Measurements from ENCODE around the gene KCTD20. TPM values are rescaled to one million over a fixed set of nuclear protein-coding genes. Genes with fewer than 3 reads are reported as not detected.
"Not testable (repeated sequence)": the region's sequence is repeated elsewhere in the genome, so short reads cannot be mapped to it uniquely, and the experiment has no call there.

KCTD20 gene
- total and polyA plus RNA-seq, 9 of the 15 experiments (the other 6 are each of a cell fraction or from before 2014, with no cell fraction given), result 28.9 to 160 (median 70.6) TPM

- DNase-seq (ENCODE audit: extremely low read depth in 1 of 4, low spot score in 3 of 4); H2AFZ ChIP-seq (ENCODE audit: low read depth, low read length); FAIRE-seq; POLR2A ChIA-PET; H3K9me3 ChIP-seq (replicated peaks; ENCODE audit: control insufficient read depth, insufficient read depth, low read depth, low read length); H3K27ac ChIP-seq (ENCODE audit: extremely low read depth, low read depth, low read length); H3K4me2 ChIP-seq (ENCODE audit: insufficient read depth, low read length); H3K4me3 ChIP-seq; H3K4me1 ChIP-seq (replicated peaks in 1 of 2; ENCODE audit: control insufficient read depth in 2 of 2, insufficient read depth in 2 of 2, low read length in 2 of 2); H3K9me1 ChIP-seq (ENCODE audit: control insufficient read depth, insufficient read depth, low read length); H3K27me3 ChIP-seq (ENCODE audit: control insufficient read depth in 2 of 2, insufficient read depth in 2 of 2, low read length in 2 of 2); ATAC-seq; BruUV-seq (replicated peaks); intact Hi-C loops (cut with micrococcal nuclease); CTCF ChIA-PET (ENCODE audit: low intra/inter-chr PET ratio); H3K79me2 ChIP-seq (ENCODE audit: control insufficient read depth, insufficient read depth, low read length); H3K9ac ChIP-seq (ENCODE audit: insufficient read depth in 1 of 2, low read depth in 2 of 2, low read length in 2 of 2); in situ Hi-C loops (cut with MboI): not testable (repeated sequence)
- WGBS (ENCODE audit: insufficient coverage, low coverage, missing lambda C conversion rate), result 98% methylated on average over 5 of the region's 5 CpGs
- Histone ChIP-seq H3K36me3 (ENCODE audit: control insufficient read depth, insufficient read depth, low read length) (peaks cover 89% of the 10 kb centered on the region), H4K20me1 (replicated peaks; ENCODE audit: control insufficient read depth, insufficient read depth, low read length) (peaks cover 10% of the 10 kb centered on the region)
Measured at GRCh38 chr6:36483326-36483725, 40.5 kb downstream of the KCTD20 start.

- WGBS (ENCODE audit: insufficient coverage, low coverage, missing lambda C conversion rate), result 96% methylated on average over 5 of the region's 5 CpGs
- intact Hi-C loops (cut with micrococcal nuclease), result no loop called here
- Histone ChIP-seq H3K36me3 (ENCODE audit: control insufficient read depth, insufficient read depth, low read length) (peaks cover 89% of the 10 kb centered on the region), H3K4me1 (replicated peaks in 1 of 2; ENCODE audit: control insufficient read depth in 2 of 2, insufficient read depth in 2 of 2, low read length in 2 of 2) (no peaks in the 10 kb centered on the region), H3K27me3 (ENCODE audit: control insufficient read depth in 2 of 2, insufficient read depth in 2 of 2, low read length in 2 of 2) (no peaks in the 10 kb centered on the region), H3K79me2 (ENCODE audit: control insufficient read depth, insufficient read depth, low read length) (no peaks in the 10 kb centered on the region), H3K4me3 (no peak overlapping the region), H3K4me2 (ENCODE audit: insufficient read depth, low read length) (no peak overlapping the region), H4K20me1 (replicated peaks; ENCODE audit: control insufficient read depth, insufficient read depth, low read length) (no peaks in the 10 kb centered on the region), H3K9me3 (replicated peaks; ENCODE audit: control insufficient read depth, insufficient read depth, low read depth, low read length) (no peaks in the 10 kb centered on the region), H3K27ac (ENCODE audit: extremely low read depth, low read depth, low read length) (no peak overlapping the region), H3K9me1 (ENCODE audit: control insufficient read depth, insufficient read depth, low read length) (peaks cover 2% of the 10 kb centered on the region), H2AFZ (ENCODE audit: low read depth, low read length) (no peak overlapping the region), H3K9ac (ENCODE audit: insufficient read depth in 1 of 2, low read depth in 2 of 2, low read length in 2 of 2) (no peak overlapping the region)
- BruUV-seq (replicated peaks), result no TSS peak
- ATAC-seq (no peak), FAIRE-seq (no peak), DNase-seq (ENCODE audit: extremely low read depth in 1 of 4, low spot score in 3 of 4) (no peak)
- CTCF ChIA-PET (ENCODE audit: low intra/inter-chr PET ratio), result no interaction called here
- POLR2A ChIA-PET, result interaction anchor here (1.0 to 1.1 kb wide), 2 partner anchors 11 to 14 kb away, joined by 3 to 5 read pairs; no protein-coding TSS in a partner anchor
- TF ChIP-seq POLR2H (tag; IDR thresholded peaks at IDR 0.05; ENCODE audit: low read depth) (0 out of 2 replicates have a peak, but pooled peaks have one; percentile 24), POLR2B (IDR thresholded peaks at IDR 0.05; ENCODE audit: low read depth, partially characterized antibody) (peak; percentile 9), PKNOX1 (IDR thresholded peaks at IDR 0.05) (no peak), ZNF316 (IDR thresholded peaks at IDR 0.05) (no peak)
- in situ Hi-C loops (cut with MboI), result no loop called here
Measured at GRCh38 chr6:36484736-36485135, 41.9 kb downstream of the KCTD20 start.
